K562 (cell line): ENCODE measurements around the gene MIDN. TPM values are rescaled to one million over a fixed set of nuclear protein-coding genes. Genes with fewer than 3 reads are reported as not detected.

Source experiments
- C11orf30 ChIP-seq: fragments of 450-650 bp; IDR thresholded peaks from 2 replicates; pipeline ENCODE4 v1.6.1; 2016; ENCODE audit warnings: low read depth, mild to moderate bottlenecking
- CHAMP1 ChIP-seq: fragments of 450-650 bp; IDR thresholded peaks from 2 replicates; pipeline ENCODE4 v1.6.1; 2016; ENCODE audit warnings: mild to moderate bottlenecking
- CHD1 ChIP-seq: fragments of 200-600 bp; sonication (generic); IDR thresholded peaks from one replicate; pipeline ENCODE4 v1.6.1; 2012; ENCODE audit warnings: mild to moderate bottlenecking, moderate library complexity, low read length, inconsistent platforms
- CREM ChIP-seq: IDR thresholded peaks from 2 replicates; pipeline ENCODE4 v1.6.1; 2014; ENCODE audit warnings: antibody characterized with exemption, low read depth
- E4F1 ChIP-seq: fragments of 250-450 bp; sonication (Bioruptor Pico); IDR thresholded peaks from 2 replicates; pipeline ENCODE4 v1.5.0; 2021; ENCODE audit warnings: mild to moderate bottlenecking, borderline replicate concordance
- ETS1 ChIP-seq: conservative IDR thresholded peaks from 2 replicates; pipeline ENCODE4 v1.6.1; 2011; ENCODE audit warnings: low read depth, mild to moderate bottlenecking, low read length; ENCODE audit not compliant: control insufficient read depth
- HBP1 ChIP-seq: fragments of 450-650 bp; formaldehyde crosslinking; IDR thresholded peaks from 2 replicates; pipeline ENCODE4 v1.4.0; 2022; ENCODE audit warnings: missing genetic modification characterization
- LARP7 ChIP-seq: fragments of 450-650 bp; IDR thresholded peaks from 2 replicates; pipeline ENCODE4 v1.6.1; 2016
- NR2F6 ChIP-seq: fragments of 450-650 bp; formaldehyde crosslinking; IDR thresholded peaks from 2 replicates; pipeline ENCODE4 v1.4.0; 2020; ENCODE audit warnings: mild to moderate bottlenecking
- RBFOX2 ChIP-seq: fragments of 200-400 bp; formaldehyde crosslinking; IDR thresholded peaks from 2 replicates; pipeline ENCODE4 v1.6.1; 2017; ENCODE audit warnings: low read depth, mild to moderate bottlenecking, low read length, moderate library complexity
- SP1 ChIP-seq: sonication (generic); formaldehyde crosslinking; IDR thresholded peaks from 2 replicates; pipeline ENCODE4 v1.8.1; 2022; ENCODE audit warnings: mild to moderate bottlenecking, missing genetic modification reagents
- TAF9B ChIP-seq: fragments of 450-650 bp; IDR thresholded peaks from 2 replicates; pipeline ENCODE4 v1.6.1; 2018; ENCODE audit warnings: mild to moderate bottlenecking; ENCODE audit not compliant: partially characterized antibody
- ZFPM2 ChIP-seq: fragments of 250-450 bp; sonication (Bioruptor Pico); IDR thresholded peaks from 2 replicates; pipeline ENCODE4 v1.5.1; 2022; ENCODE audit warnings: mild to moderate bottlenecking
- ZNF395 ChIP-seq: fragments of 200-800 bp; sonication (Bioruptor generic); IDR thresholded peaks from 2 replicates; pipeline ENCODE4 v1.6.1; 2017; ENCODE audit warnings: missing genetic modification characterization, missing compliant biosample characterization
- ZNF445 ChIP-seq: fragments of 250-450 bp; sonication (Bioruptor Pico); IDR thresholded peaks from 2 replicates; pipeline ENCODE4 v1.4.0; 2020; ENCODE audit warnings: low read depth, mild to moderate bottlenecking, moderate library complexity
- ZNF780A ChIP-seq: fragments of 250-450 bp; sonication (Bioruptor Pico); IDR thresholded peaks from 2 replicates; pipeline ENCODE4 v1.5.0; 2021; ENCODE audit warnings: mild to moderate bottlenecking
- polyA plus RNA-seq, 8 experiments: library from polyadenylated mRNA; depleted of rRNA in 4 of 8; stranded (reverse) in 5 of 8; unstranded in 3 of 8; fragments of >200 nt; fragmentation: Nextera tagmentation in 2 of 8; fragmentation: Illumina TruSeq in 1 of 8; extraction: Ambion mirVana in 2 of 8; extraction: Trizol in 1 of 8; gene quantifications; 2 replicates each; pipeline versions ENCODE4 v1.2.1 to v1.2.3, GENCODE V29; 2011 to 2014; ENCODE audit warnings: inconsistent platforms in 1 of 8, missing spikeins in 1 of 8
- total RNA-seq, 7 experiments: library from RNA; depleted of rRNA in 6 of 7; stranded (reverse); fragments of >200 nt in 6 of 7; fragmentation: Illumina TruSeq in 2 of 7; extraction: Trizol in 2 of 7; gene quantifications; 2 replicates each; pipeline versions ENCODE4 v1.2.1 to v1.2.3, GENCODE V29; 2011 to 2021; ENCODE audit warnings: low replicate concordance in 1 of 7
- TF ChIP-seq, protein P1 (sequence below): sonication (generic); formaldehyde crosslinking; IDR thresholded peaks from 2 replicates; pipeline ENCODE4 v1.8.1; 2022; ENCODE audit warnings: missing genetic modification reagents

Gene MIDN
- total and polyA plus RNA-seq, 9 of the 15 experiments (the other 6 are each of a cell fraction or from before 2014, with no cell fraction given) = 0.17 to 120 (median 10.1) TPM

- TF ChIP-seq E4F1 (CRISPR knock-in tag) (0 out of 2 replicates have a peak, but pooled peaks have one; percentile 37), ZNF780A (peak; percentile 76; the same call in 1 of the 2 replicates), LARP7 (no peak), NR2F6 (no peak), HBP1 (CRISPR knock-in tag) (peak; percentile 91; the same call in 1 of the 2 replicates), ZFPM2 (CRISPR knock-in tag) (0 out of 2 replicates have a peak, but pooled peaks have one; percentile 67), ZNF445 (CRISPR knock-in tag) (no peak), CHAMP1 (no peak), CHD1 (no peak), CREM (peak; percentile 4; the same call in 1 of the 2 replicates), SP1 (peak; percentile 61), RBFOX2 (peak; percentile 80), C11orf30 (no peak), ETS1 (peak; percentile 36; the same call in 1 of the 2 replicates), TAF9B (no peak), ZNF395 (CRISPR knock-in tag) (no peak)
- TF ChIP-seq, protein P1, sequence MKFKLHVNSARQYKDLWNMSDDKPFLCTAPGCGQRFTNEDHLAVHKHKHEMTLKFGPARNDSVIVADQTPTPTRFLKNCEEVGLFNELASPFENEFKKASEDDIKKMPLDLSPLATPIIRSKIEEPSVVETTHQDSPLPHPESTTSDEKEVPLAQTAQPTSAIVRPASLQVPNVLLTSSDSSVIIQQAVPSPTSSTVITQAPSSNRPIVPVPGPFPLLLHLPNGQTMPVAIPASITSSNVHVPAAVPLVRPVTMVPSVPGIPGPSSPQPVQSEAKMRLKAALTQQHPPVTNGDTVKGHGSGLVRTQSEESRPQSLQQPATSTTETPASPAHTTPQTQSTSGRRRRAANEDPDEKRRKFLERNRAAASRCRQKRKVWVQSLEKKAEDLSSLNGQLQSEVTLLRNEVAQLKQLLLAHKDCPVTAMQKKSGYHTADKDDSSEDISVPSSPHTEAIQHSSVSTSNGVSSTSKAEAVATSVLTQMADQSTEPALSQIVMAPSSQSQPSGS (CRISPR knock-in tag) = no peak
Measured at GRCh38 chr19:1259206-1259875, 11.0 kb downstream of the MIDN start (continued).
